Measurements from ENCODE around the gene SLC25A28.
"Not testable (repeated sequence)": the region's sequence is repeated elsewhere in the genome, so short reads cannot be mapped to it uniquely, and the experiment has no call there.

SLC25A28 gene

GRCh38 chr10:99628923-99629624 is 8.8 kb upstream of the SLC25A28 start:
- no peak for DNase-seq (ENCODE audit: low read depth)

DNA sequence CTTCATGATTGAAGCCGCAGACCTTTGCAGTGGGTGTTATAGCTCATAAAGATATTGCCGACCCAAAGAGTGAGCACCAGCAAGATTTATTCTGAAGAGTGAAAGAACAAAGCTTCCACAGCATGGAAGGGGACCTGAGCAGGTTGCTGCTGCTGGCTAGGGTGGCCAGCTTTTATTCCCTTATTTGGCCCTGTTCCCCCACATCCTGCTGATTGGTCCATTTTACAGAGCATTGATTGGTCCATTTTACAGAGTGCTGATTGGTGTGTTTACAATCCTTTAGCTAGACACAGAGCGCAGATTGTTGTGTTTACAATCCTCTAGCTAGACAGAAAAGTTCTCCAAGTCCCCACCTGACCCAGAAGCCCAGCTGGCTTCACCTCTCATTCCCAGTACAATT is 4.9 kb upstream of the SLC25A28 start:
- DNase-seq (ENCODE audit: low read depth), result not testable (repeated sequence)

DNA sequence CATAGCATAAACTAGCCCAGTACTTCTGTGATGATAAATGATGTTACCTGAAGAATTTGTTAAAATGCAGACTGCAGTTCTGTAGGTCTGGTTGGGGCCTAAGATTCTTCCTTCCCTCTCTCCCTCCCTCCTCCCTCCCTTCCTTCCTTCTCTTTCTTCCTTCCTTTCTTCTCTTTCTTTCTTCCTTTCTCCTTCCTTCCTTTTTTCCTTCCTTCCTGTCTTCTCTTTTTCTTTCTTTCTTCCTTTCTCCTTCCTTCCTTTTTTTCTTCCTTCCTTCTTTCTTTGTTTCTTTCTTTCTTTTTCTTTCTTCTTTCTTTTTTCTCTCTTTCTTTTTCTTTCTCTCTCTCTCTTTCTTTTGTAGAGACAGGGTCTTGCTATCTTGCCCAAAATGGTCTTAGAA is 3.7 kb upstream of the SLC25A28 start:
- DNase-seq (ENCODE audit: low read depth), result no peak

DNA sequence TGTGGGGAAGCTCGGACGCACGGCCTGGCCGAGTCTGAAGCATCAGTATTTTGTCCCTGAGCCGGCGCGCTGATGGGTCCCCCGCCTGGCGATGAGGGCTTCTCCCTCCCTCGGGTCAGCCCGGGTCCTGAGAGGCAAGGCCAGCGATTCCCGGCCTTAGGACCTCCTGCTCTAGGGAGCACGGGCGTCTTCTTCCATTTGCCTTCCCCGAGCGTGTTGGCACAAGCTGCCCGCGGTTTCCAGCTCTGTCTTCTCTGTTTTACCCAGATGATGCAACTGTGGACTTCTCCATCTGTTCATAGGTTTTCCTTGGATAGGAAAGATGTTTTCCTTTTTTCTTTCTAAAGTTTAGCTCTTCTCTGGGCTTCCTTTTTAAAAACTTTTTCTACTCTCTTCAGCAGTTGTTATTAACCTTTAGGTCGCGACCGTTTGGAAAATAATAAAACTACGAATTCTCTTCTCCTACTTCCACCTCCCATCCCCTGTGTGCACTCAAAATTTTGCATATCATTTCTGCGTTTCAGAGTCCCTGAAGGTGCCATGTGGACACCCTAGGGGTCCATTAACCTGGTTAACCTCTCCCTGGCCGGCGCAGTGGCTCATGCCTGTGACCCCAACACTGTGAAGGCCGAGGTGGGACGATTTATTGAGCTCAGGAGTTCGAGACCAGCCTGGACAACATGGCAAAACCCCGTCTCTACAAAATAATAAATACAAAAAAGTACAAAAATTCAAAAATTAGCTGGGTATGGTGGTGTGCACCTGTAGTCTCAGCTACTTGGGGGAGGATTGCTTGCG is 1.4 kb upstream of the SLC25A28 start:
- DNase-seq (ENCODE audit: low read depth), result no peak

DNA sequence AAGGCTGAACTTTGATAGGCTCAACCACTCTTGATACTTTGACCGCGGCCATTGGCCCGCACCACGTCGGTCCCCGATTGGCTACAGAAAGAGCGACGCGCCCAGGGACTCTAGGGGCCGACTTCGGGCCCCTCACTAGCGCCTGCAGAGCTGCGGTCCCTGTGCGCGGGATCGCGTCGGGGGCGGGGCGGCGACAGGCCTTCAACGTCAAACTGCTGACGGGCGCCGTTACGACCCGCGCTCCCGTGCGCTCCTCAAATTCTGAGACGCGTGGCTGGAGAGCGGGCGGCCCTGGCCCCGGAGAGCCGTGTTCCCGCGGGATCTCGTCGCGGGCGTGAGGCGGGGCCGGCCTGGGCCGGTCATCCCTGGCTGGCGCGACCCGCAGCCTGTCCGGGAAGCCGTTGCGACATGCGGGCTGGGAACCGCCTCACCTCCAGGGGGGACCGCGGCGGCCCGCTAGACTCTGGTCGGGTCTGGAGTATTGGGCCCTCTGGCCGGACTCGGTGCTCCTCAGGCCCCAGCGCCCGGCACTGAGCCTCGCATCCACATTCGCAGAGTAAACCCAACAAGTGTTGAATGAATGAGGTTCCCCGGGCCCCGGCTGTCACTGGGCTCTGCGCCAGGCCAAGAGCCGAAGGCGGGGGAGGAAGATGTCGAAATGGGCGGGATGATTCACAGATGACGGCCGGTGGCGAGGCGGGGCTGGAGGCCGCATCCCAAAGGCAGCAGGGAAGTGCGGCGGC is 643 bp upstream of the SLC25A28 start:
- DNase-seq (ENCODE audit: low read depth), result peak; percentile 80

- no peak for DNase-seq (ENCODE audit: low read depth)
These were observed 994 bp downstream of the SLC25A28 start for GRCh38 chr10:99619090-99619800.

- DNase-seq (ENCODE audit: low read depth), result no peak
These were observed 2.5 kb downstream of the SLC25A28 start for GRCh38 chr10:99617696-99618095.

- DNase-seq (ENCODE audit: low read depth), result no peak
These were observed 4.8 kb downstream of the SLC25A28 start for GRCh38 chr10:99615426-99615825.

GRCh38 chr10:99612167-99612831 is 7.9 kb downstream of the SLC25A28 start:
- DNase-seq (ENCODE audit: low read depth), result no peak

- DNase-seq (ENCODE audit: low read depth), result no peak
These were observed 8.9 kb downstream of the SLC25A28 start for GRCh38 chr10:99611326-99611725.

GRCh38 chr10:99610221-99610620 is 10.0 kb downstream of the SLC25A28 start:
- DNase-seq (ENCODE audit: low read depth), result no peak

DNA sequence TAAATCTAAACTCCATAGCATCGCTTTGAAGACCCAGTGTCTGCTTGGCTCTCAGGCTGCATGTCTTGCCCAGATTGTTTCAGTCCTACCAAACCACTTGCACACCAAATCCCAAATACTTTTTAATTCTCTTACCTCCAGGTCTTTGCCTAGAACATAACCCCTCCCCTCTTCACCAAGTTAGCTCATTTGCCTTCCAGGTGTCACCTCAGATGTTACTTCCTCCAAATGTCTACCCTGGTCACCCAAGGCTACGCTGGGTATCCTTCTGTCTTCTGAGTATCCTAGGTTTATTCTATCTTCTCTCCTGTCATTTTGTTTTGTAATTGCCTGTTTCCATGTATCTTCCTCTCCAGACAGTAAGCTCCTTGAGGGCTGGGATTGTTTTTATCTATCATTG is 11.1 kb downstream of the SLC25A28 start:
- no peak for DNase-seq (ENCODE audit: low read depth)

- no peak for DNase-seq (ENCODE audit: low read depth)
These were observed 14.9 kb downstream of the SLC25A28 start for GRCh38 chr10:99605351-99605750.

- no peak for DNase-seq (ENCODE audit: low read depth)
These were observed 15.4 kb downstream of the SLC25A28 start for GRCh38 chr10:99604862-99605261.

GRCh38 chr10:99598781-99599509 is 21.3 kb downstream of the SLC25A28 start:
- DNase-seq (ENCODE audit: low read depth), result no peak

DNA sequence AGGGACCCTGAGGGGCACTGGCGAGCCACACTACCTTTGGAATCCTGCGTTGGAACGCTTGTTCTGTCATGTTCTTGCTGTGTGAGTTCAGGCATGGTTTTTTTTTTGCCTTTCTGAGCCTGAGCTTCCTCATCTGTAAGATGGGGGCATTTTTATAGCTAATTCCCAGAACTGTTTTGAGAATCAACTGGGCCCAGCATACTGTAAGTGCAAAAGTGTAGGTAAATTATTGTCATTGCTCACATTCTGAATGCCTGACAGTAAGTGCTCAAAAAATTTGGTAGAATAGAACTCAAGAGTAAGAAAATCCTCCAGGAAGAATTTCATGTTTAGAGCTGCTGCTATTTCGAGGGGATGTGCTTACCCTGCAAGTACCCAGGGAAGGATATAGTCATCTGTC is 22.2 kb downstream of the SLC25A28 start:
- no peak for DNase-seq (ENCODE audit: low read depth)

DNA sequence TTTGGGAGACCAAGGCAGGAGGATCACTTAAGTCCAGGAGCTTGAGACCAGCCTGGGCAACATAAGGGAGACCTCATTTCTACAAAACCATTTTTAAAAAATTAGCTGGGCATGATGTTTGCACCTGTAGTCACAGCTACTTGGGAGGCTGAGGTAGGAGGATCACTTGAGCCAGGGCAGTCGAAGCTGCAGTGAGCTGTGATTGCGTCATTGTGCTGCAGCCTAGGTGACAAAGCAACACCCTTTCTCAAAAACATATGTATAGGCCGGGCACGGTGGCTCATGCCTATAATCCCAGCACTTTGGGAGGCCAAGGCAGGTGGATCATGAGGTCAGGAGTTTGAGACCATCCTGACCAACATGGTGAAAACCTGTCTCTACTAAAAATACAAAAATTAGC is 23.5 kb downstream of the SLC25A28 start:
- not testable (repeated sequence) for DNase-seq (ENCODE audit: low read depth)

- no peak for DNase-seq (ENCODE audit: low read depth)
These were observed 24.3 kb downstream of the SLC25A28 start for GRCh38 chr10:99595770-99596465.

GRCh38 chr10:99595236-99595635 is 25.0 kb downstream of the SLC25A28 start:
- no peak for DNase-seq (ENCODE audit: low read depth)

- no peak for DNase-seq (ENCODE audit: low read depth)
These were observed 26.9 kb downstream of the SLC25A28 start for GRCh38 chr10:99593312-99593711.

All from stimulated activated CD8-positive, alpha-beta memory T cell treated with anti-CD3 and anti-CD28 coated beads, Interleukin-12 subunit alpha, Interleukin-12 subunit beta, amount 100 ng/mL, for 1 hour (primary cell).